GM18499 (cell line): Measurements from ENCODE around the gene CACNG1.
"Not testable (repeated sequence)": the region's sequence is repeated elsewhere in the genome, so short reads cannot be mapped to it uniquely, and the experiment has no call there.

Experiments used
- ATAC-seq: cut with Tn5 transposase; IDR thresholded peaks from one replicate; pipeline ENCODE4 v1.9.1; 2021; ENCODE audit warnings: moderate number of reproducible peaks; ENCODE audit not compliant: insufficient read depth, unreplicated experiment

Gene CACNG1

DNA sequence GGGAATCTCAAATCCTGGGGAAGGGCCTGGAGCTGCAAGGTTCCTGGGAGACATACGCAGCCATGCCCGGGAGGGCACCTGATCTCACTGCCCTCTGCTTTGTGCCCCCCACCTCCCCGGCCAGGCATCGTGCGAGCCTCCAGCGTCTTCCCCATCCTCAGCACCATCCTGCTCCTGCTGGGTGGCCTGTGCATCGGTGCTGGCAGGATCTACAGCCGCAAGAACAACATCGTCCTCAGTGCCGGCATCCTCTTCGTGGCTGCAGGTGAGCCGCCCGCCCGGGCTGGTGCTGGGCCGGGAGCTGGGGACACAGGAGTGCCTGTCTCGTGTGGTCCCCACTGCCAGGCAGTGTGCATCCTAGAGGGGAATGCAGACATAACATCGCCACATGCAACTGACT is 19.6 kb upstream of the CACNG1 start:
- ATAC-seq, result no peak

DNA sequence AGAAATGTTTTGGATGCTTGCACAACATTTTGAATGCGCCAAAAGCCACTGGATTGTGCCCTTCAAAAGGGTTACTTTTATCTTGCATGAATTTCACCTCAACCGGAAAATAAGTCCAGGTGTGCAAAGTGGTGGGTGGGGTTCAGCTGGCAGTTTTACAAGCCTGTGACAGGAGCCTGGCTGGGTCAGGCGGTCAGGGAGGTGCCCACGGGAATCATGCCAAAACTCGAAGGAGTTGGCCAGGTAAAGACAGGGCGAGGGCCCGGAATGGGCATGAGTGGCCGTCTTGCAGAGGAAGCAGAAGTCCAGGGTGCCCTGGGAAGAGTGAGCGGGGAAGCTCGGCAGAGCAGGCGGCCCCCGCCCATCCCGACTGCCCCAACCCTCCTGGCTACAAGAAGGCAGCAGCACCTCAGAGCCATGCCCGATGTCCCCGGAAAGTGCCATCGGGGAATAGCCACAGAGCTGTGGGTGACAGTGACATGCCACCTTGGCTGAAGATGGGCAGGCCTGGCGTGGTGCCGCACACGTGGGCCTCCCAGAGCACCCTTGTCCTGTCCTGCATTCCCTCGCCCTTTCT is 19.1 kb upstream of the CACNG1 start:
- ATAC-seq, result no peak

DNA sequence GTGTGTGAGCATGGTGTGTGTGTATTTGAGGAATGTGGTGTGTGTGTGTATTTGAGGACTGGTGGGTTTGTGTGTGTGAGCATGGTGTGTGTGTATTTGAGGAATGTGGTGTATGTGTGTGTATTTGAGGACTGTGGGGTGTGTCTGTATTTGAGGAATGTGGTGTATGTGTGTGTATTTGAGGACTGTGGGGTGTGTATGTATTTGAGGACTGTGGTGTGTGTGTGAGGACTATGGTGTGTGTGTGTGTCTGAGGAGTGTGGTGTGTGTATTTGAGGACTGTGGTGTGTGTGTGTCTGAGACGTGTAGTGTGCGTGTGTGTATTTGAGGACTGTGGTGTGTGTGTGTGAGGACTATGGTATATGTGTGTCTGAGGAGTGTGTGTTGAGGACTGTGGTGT is 18.0 kb upstream of the CACNG1 start:
- ATAC-seq, result no peak

DNA sequence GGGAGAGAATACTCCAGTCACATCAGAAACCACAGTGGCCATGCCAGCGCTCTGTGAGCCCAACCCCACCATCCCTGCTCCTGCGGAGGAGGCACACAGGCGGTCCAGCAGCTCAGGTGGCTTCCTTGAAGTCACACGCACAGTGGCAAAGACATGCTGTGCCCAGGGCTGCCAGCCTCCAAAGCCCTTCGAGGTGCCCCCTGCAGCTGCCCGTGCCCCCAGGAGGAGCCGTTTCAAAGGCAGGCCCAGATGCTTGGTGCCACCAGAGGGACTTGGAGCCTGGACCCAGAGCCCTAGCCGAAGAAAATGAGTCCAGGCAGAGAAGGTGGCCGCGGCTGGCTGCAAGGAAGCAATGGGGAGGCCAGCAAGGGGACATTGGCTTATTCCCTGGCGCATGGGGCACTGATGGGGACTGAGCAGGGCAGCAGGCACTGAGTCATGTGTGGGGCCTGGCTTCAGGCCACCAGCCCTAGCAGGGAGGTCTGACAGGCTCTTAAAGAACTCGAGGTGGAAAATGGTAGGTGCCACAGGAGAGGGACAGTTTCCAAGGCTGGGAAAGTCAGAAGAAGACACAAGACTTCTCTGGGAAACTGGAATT is 17.2 kb upstream of the CACNG1 start:
- no peak for ATAC-seq

DNA sequence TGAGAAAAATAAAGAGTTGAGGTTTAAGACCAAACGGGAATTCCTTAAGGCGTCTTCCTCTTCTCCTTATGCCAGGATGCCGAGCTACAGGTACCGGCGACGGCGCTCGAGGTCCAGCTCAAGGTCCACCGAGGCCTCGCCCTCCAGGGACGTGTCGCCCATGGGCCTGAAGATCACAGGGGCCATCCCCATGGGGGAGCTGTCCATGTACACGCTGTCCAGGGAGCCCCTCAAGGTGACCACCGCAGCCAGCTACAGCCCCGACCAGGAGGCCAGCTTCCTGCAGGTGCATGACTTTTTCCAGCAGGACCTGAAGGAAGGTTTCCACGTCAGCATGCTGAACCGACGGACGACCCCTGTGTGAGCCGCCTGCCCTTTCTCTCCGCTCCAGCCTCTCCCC is 13.7 kb upstream of the CACNG1 start:
- no peak for ATAC-seq

DNA sequence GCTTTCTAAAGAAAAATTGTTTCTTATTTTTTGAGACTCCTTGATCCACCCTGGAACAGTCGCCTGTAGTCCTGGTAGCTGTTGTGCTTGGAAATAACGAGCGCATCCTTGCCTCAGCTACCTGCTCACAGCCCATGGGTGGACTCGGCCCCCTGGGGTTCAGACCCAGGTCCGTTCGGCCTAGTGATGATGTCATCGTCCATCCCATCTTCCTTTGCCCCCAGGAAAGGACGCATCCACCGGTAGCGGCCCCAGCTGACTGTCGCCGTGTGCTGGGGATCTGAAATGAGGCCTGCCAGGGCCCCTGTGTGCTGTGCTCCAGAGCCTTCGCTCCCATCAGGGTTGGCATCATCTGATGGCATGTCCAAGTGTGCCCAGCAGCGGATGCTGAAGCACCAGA is 12.0 kb upstream of the CACNG1 start:
- no peak for ATAC-seq

DNA sequence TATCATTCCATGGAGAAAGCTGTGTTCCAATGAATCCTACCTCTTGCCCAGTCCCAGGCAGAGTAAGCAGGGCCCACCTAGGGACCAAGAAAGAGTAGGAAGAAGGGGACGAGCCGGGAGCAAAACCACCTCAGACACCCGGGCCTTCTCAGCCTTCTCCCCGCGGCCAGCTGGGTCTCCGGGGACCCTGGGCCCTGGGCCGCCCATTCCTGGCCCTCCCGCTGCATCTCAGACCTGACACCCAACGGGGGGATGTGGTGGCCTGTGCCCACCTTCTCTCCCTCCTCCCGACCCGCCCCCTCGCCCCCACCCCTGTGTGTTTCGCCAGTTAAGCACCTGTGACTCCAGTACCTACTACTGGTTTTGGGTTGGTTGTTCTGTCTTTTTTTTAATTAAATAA is 11.4 kb upstream of the CACNG1 start:
- no peak for ATAC-seq

DNA sequence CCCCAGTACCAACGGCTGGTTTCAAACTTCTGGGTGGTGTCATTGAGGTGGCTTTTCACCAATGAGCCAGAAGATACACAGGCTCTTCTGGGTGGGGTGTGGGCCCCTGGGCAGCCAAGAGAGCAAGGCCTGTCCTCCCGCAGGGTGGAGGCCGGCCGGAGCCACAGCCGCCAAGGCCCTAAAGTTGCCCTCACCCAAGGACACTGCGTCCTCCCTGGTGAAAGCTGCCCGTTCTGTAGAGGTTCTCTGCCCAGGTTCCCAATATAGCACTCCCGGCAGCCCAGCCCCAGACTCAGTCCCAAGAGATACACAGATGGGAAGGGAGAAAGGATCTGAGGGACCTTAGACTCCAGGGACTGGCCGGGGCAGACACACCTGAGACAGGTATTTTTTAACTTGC is 10.7 kb upstream of the CACNG1 start:
- no peak for ATAC-seq

DNA sequence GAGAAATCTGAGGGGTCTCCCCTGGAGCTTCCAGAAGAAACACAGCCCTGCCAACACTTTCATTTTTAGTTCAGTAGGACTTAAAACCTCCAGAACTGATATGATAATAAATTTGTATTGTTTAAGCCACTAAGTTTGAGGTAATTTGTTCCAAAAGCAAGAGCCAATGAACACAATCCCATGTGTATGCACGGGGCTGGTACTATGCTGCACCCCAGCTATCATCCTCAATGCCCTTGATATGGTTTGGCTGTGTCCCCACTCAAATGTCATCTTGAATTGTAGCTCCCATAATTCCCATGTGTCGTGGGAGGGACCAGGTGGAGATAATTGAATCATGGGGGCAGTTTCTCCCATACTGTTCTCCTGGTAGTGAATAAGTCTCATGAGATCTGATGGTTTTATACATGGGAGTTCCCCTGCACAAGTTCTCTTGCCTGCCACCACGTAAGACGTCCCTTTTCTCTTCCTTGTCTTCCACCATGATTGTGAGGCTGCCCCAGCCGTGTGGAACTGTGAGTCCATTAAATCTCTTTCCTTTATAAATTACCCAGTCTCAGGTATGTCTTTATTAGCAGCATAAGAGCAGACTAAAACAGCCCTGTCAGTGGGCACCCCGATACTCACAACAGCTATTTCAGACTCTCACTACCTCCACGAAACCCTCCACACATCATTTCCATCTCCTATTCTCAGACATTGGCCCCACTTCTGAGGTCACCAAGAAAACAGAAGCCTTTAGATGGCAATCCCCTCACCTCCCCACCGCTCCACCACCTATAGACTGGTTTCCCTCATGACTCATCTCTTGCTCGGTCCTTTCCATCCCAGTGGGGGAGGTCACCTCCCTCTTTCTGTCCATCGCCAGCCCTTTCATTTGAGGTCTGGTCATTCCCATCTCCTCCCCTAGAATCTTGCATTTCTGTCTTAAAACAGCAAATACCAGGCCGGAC is 8.9 kb upstream of the CACNG1 start:
- no peak for ATAC-seq

DNA sequence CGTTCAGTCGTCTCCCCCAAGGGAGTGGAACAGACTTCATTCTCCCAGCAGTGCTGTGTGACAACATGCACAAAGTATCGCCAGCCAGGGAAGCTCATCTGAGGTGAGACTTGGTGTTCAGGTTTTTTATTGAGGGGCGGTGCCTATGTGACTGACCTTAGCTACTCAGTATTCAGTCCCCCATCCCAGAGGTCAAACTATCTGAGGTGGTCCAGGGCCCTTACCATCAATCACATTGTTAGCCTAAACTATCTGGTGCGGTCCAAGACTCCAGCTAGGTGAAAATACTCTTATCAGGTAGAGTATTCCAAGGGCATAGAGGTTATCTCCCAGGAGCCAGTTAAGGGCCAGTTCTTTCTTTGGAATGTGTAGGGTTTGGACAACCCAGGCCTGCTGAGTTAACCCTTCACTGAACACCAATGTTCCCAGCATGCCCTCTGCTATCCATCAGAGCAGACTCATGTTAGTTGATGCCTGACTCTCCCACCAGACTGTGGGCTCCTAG is 5.4 kb upstream of the CACNG1 start:
- ATAC-seq, result no peak

DNA sequence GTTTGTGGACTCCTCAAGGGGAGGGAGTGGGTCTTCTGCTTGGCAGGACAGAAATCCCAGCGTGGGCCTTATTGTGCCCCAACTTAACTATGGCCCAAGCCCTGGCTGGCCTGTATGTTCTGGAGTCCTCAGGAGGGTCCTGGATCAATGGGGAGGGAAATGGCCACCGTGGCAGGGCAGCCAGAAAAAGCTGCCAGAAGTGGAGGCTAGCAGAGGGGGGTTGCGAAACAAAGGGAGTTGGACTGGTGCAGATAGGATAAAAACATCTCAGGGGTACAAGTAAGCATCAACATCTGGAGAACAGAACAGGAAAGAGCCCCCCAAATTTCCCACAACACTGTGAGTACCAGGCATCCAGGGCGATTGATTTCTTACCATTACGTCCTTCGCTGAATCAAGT is 3.7 kb upstream of the CACNG1 start:
- ATAC-seq, result no peak

DNA sequence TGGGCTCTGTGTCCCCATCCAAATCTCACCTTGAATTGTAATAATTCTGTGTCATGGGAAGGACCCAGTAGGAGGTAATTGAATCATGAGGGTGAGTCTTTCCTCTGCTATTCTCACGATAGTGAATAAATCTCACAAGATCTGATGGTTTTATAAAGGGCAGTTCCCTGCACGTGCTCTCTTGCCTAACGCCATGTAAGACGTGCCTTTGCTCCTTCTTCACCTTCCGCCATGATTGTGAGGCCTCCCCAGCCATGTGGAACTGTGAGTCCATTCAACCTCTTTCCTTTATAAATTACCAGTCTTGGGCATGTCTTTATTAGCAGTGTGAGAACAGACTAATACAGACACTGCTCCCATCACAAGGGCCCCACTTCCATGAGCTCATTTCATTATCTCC is 3.2 kb upstream of the CACNG1 start:
- ATAC-seq, result not testable (repeated sequence)

DNA sequence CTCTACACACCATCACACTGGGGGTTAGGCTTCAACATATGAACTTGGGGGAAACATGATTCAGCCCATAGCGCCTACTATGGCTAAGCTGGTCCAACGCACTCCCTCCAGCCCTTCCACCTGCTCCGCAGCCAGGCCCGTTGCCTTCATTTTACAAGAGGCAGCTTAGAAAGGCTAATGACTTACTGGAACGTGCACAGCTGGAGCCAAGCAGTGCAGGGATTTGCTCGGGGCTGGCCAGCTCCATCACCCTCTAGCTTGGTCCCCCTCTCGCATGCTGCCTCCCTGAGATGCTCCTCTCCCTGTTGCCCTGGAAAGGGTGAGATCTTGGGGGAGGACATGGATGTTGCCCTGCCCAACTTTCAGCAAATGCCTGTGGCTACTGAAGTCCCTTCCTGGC is 2.8 kb upstream of the CACNG1 start:
- no peak for ATAC-seq

DNA sequence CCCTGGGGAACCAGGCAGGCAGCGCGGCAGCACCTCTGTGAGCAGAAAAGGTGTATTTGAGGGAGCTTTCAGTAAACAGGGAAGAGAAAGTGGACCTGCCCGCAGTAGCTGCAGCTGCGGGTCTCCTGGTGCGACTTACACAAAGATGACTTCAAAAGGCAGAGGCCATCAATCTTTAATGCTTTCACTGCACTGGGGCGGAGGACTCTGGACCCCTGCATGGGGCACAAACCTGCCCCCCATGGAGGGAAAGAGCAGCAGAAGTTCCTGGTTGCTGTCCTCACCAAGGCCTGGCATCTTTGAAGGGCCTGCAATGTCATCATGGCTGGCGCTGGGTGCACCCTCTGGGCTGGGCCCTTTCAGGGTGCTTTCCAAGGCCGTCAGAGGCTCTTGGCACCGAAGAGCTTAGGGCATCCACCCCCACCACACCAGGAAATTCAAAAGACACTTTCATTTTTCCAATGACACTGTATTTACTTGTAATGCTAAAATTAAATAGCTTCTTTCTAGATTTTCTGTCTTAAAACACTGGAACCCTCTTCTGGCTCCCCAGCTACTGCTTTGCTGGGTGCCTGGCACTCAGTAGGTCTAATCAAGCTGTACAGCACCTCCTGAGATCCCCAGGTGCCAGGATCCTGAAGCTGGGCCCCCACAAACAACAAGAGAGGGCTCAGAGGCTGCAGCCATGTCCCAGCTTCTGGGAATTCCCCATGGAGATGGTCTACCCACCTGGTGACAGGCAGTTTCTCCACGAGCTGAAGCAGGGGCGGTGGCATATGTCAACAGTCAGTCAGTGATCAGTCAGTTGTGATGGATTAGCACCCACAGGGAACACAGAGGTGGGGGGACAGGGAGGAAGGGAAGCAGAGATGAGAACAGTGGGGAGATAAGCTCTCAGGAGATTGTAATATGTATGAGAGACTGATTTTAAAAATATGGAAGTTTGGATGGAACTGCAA is 2.1 kb upstream of the CACNG1 start:
- ATAC-seq, result no peak

DNA sequence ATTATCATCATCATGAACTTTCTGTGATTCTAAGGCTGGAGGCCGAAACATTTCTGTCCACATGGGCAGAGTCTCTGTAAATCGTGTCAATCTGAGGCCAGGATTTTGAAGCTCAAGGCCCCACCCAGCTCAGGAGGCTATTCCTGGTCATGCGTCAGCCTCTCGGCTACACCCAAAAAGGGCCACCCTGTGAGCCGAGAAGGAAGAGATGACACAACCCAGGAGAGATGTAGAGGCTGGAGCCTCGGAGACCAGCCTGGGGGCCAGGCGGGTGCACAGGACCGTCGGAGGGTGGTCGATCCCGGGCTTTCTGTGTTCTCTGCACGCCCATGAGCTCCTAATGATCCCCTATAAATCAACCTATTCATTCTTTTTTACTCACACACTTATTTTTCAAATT is 1.1 kb upstream of the CACNG1 start:
- ATAC-seq, result no peak

DNA sequence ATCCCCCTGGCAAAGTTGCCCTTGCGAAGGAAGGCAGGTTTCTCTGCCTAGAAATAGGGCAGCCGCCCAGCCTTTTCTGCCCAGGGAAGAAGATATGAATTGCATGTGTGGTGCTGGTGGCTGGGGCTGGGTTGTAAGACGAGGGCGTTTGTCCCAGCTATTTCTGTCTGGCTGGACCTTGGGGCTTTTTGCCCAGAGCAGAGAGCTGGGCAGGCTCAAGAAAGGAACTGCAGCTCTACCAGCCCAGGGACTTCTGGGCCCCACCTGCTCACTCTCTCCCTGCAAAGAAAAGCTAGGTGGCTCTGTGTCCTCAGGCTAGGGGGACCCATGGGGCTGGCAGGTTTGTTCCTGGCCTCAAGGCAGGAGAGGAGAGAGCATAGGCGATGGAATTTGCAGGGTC is 586 bp downstream of the CACNG1 start:
- ATAC-seq, result no peak

DNA sequence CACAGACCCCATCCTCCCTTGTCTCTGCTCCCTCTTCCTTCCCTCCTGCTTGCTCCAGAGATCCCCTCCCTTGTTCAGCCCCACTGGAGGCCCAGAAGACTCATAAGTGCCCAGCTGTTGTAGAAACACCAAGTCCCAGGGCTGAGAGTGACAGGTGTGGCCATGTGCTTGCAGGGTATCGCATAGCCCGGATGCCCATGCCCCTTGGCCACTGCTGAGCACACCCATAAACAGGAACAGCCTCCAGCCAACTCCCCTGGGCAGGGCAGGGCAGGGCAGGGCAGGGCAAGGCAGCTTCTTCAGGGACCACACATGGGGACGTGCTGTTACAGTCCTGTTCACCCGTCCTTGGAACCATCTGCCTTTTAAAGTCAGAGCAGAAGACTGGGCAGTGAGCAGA is 2.0 kb downstream of the CACNG1 start:
- ATAC-seq, result no peak

DNA sequence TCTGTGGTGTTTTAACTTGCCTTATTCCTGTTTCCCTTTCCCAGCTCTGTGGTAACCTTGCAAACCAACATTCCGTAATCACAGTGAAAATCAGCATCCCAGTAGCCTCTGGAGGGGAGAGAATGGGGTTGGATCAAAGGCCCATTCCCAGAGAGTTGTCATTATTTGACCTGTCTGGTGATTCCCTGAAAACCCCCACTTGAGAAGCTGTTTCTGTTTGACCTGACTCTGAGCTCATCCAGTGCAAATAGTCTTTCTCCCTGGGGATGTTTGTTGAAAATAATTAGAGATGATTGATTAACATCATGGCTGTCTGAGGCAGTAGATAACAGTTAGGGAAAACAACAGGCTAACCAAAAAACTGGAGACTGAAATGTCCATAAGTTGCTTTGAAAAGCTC is 3.0 kb downstream of the CACNG1 start:
- no peak for ATAC-seq

DNA sequence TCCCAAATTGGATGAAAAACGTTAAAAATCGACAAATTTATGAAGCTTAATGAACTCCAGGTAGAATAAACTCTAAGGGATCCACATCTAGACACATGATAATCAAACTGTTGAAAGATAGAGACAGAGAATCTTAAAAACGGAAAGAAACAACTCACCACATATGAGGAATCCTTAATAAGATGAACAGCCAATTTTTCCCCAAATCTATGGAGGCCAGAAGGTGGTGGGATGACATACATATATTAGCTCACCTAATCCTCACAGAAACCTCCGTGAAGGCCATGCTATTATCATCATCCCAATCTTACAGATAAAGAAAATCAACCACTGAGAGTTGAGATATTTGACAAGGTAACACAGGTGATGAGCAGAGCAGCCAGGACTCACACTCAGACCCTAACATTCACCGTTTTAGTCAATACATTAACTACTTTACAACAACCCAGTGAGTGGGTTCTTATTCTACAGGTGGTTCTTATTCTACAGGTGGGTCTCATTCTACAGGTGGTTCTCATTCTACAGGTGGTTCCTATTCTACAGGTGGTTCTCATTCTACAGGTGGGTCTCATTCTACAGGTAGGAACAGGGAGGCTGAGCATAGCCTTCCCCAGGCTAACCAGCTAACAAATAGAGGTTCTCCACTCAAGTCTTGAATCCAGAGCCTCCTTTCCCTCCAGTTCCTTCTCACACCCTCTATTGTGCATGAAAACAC is 4.8 kb downstream of the CACNG1 start:
- no peak for ATAC-seq

DNA sequence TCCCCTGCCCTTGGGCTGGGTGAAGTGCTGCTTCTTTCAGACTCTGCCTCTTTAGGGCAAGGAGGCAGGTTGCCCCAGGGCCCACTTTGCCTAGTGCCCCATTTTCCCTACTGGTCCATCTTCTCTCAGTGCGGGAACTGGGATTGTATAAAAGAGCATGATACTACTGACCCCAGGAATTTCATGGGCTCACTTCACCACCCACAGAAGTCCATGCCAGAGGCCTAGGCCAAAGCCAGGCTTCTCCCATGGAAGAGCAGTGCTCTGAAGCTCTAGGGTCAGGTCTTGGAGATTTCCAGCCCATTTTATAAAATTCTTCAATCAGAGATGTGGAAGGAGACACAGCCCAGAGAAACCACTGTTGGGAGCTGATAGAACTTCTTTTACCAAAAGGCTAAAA is 5.7 kb downstream of the CACNG1 start:
- ATAC-seq, result no peak
